8988T (cell line): Measurements from ENCODE around the gene IL13RA2.

Source experiments
- DNase-seq: peaks from one replicate; pipeline ENCODE4 v3.0.0; 2011

IL13RA2 gene, protein sequence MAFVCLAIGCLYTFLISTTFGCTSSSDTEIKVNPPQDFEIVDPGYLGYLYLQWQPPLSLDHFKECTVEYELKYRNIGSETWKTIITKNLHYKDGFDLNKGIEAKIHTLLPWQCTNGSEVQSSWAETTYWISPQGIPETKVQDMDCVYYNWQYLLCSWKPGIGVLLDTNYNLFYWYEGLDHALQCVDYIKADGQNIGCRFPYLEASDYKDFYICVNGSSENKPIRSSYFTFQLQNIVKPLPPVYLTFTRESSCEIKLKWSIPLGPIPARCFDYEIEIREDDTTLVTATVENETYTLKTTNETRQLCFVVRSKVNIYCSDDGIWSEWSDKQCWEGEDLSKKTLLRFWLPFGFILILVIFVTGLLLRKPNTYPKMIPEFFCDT

DNA sequence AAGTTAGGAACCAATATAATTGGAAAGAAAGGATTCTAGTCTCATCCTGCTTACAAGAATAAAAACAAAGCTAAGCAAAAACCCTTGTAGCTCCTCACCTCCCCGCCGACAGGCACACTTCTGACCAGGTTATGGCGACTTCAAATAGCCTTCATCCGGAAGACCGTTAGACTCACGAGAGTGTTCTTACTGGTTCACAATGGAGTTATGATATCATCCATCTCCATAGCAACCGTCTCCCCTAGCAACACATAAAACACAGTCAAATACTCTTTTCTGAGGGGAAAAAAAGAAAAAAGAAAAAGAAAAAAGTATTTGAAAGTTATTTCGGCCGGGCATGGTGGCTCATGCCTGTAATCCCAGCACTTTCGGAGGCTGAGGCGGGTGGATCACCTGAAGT is at the start of gene IL13RA2:
TSS of gene IL13RA2 (minus strand) at position 162 of the 400 bp plus-strand sequence. CDS start 347 bp downstream, outside the sequence.
- DNase-seq: no peak

DNA sequence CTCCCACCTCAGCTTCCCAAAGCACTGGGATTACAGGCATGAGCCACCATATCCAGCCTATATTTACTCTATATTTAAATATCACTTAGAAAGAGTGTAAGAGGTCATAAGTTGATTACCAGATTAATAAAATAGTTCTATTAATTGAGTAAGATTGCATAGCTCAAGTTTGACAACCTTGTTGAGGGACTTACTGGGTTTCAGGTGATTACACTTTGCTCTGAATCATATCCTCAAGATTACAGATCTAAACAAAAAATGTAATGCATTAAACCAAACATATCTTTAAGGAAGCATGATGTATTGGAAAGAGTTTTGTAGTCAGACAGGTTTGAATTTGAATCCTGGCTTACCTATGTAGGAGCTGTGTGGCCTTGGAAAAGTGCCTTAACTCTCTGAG is 47.9 kb upstream of the IL13RA2 start:
- DNase-seq: no peak

DNA sequence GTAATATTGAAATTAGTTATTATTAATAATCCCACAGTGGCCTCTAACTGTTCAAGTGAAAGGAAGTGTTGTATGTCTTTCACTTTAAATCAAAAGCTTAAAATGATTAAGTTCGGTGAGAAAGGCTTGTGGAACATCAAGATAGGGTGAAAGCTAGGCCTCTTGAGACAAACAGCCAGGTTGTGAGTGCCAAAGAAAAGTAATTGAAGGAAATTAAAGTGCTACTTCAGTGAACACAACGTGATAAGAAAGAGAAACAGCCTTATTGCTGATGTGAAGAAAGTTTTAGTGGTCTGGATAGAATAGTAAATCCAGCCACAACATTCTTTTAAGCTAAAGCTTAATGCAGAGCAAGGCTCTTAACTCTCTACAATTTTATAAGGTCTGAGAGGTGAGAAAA is 42.6 kb upstream of the IL13RA2 start:
- DNase-seq: no peak

DNA sequence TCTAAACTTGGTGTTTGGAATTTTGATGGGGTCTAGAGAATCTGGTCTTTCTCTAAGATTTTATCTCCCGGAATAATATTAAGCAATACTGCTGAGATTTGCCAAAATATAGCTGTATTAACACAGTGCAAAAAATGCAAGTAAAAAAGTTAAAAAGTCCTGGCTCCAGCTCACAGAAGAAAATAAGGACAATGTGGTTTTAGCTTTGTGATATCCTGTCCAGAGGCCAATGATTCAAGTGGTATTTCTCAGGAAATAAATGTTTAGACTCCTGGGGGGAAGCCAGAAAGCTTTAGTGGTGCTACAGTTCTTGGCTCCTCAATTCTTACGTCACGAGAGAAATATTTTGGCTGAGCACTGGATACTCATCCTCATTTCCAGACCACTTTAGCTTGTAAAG is 40.9 kb upstream of the IL13RA2 start:
- DNase-seq: no peak

DNA sequence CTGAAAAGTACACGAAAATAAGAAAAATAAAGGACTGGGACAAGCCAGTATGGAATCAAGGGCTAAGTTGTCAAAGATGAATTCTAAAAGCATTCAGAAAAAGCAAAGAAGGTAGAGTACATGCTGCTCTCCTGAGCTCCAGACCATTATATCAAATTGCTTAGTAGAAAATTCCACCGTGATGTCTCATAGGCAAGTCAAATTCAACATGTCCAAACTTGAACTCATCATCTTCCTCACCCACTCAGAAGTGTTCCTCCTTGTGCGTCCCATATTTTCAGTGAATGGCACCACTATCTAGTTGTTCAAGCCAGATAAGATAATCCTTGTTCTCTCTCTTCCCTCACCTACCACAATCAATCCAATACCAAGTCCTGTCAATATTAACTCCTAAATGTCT is 37.5 kb upstream of the IL13RA2 start:
- no peak for DNase-seq

DNA sequence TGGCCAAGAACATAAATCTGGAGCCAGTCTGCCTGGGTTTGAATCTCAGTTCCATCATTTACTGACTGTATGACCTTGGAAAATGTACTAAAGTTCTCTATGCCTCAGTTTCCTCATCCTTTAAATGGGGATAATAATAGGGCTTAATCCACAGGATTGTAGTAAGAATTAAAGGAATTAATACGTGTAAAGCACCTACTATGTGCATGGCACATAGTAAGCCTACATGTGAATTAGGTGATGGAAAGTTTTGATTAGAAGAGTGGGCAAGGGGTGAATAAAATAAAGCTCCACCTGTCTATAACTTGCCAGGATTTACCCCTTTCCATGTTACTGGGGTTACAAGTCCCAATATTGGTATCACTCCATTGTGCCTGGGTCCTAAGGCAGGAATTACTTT is 35.8 kb upstream of the IL13RA2 start:
- no peak for DNase-seq

DNA sequence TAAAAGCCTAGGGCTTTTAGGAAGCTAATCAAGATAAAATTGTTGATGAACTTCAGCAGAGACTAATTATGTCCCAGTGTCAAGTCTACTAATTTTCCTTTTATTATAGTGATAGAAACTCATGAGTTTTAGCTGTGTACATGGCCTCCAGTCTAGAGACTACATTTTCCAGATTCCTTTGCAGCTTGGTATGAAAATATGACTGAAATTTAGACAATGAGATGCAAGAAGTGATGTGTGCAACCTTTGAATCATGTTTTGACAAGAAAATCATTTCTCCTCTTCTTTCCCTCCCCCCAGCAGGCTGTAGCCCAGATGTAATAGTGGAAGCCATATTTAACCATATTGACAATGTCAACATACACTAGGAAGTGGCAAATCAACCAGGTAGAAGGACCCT is 30.3 kb upstream of the IL13RA2 start:
- DNase-seq: no peak

DNA sequence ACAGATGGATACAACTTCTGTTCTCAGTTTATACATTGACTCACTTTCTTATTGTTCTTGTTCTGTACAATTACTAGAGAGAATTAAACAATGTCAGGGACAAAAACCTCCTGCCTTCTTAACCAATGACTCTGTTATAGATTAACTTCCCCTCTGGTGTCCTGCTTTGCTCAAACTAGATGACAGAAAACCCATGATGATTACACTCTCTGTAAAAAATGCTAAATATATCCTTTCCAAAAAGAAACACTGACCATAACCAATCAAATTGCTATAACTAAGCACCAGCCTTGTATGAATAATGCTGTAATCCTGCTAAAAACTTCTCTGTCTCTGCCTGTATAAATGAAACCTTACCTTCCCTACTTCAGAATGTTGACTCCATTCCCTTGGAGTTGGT is 29.8 kb upstream of the IL13RA2 start:
- DNase-seq: no peak

DNA sequence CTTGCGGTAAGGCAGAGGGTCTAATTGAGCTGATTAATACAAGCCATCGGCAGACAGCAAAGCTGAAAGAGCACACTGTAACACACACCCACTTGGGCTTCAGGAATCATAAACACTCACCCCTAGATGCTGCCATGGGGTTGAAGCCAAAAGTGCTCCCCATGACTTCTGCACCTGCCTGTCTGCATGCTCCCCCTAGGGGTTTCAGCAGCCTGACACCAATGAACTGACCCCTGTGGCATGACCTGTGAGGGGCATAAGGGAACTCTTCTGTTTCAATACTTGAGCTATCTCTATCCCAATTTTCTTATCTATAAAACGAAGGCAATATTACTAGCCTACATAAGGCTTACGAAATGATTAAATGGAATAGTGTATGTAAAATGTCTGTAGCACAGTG is 23.0 kb upstream of the IL13RA2 start:
- DNase-seq: no peak

DNA sequence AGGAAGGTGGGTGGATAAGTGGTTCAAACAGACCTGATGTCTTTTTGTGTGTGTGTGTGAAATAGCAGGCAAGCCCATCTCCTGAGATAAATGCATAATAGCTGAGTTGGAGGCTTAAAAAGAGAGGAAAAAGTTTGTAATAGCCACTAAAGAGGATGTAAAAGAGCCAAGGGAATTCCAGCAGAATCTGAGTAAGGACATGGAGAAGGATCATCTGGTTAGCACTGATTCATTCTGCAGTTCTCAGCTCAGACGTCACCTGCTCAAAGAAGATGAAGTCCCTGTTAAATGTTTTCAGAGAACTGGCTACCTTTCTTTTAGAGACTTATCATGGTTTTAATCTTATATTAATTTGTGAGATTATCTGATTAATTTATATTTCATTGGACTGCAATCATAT is 21.0 kb upstream of the IL13RA2 start:
- DNase-seq: no peak

DNA sequence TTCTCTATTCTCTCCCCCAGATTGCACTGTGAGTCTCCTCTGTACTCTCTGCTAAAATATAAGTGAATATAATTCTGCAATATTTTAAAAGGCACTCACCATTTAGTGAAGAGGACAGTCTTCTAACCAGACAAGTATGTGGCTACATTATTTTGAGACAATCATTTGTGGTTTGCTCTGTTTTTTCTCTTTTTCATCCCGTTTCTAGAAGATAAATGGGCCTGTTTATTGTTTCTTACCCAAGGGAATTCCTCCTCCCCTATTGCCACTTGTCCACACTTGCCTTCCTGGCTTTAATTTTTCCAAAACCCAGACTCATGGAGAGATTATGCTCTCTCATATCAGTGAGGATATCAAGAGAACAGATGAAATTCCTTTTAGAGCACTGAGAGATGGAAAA is 18.6 kb upstream of the IL13RA2 start:
- no peak for DNase-seq

DNA sequence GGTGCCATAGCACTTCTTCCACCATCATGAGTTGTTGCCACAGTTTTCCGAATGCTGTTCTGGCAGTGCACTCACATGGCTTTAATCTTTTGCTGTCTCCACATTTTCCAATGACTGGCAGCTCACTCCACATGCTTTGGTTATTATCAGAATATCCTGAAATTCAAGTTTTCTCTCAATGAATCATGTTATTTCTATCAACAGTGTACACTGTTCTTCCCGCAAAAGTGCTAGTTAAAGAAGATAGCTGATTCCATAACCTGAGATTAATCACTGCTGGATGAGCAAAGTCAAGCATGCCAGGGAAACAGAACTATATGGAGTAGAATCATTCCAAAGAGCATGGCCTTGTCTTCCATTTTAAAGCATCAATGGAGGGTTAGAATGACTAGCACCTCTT is 14.6 kb upstream of the IL13RA2 start:
- DNase-seq: no peak

DNA sequence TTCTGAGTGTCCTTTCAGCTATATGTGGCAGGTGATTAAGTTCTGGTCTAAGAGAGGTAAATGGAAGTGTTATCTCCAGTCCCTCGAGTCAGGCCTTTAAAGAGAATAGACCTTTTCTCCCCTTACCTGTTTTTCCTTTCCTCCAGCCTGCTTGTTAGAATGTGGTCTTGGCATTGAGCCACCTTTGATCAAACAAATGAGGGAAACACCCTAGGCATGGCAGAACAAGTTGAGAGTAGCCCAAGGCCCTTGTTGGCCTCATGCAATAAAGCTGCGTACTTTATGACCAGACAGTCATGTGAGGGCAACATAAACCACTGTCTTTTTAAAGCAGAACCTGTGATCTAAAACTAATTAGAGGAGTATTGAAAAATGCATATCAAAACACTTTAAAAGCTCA is 13.2 kb upstream of the IL13RA2 start:
- no peak for DNase-seq

DNA sequence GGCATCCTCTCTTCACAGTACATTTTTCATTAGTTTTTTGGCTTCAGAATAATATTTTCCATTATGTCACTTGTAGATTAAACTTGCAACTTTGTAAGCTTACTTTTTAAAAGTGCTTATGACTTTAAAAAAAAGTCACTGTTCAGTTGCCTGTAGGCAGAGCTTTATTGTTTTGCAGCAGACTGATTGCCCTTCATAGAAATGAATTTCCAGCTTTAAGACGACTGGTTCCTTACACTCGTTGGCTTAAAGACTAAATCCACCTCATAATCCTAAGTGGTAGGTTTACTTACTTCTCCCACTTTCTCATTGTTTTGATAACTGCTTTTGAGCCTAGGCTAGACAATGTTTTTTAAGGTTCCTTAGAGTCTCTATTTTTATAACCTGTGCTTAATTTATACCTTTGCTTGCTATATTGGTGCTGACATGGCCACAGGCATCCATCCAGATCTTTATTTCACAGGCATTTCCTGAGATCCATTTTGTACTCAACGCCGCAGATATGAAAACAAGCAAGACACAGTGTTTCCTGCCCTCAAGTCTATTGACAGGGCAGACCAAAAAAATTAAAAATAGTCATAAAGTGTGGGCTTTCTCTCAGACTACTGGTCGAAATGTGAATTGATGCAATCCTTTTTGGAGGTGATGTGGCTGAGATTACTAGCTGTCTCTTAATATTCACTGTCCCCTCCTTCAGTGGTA is 12.6 kb upstream of the IL13RA2 start:
- no peak for DNase-seq

DNA sequence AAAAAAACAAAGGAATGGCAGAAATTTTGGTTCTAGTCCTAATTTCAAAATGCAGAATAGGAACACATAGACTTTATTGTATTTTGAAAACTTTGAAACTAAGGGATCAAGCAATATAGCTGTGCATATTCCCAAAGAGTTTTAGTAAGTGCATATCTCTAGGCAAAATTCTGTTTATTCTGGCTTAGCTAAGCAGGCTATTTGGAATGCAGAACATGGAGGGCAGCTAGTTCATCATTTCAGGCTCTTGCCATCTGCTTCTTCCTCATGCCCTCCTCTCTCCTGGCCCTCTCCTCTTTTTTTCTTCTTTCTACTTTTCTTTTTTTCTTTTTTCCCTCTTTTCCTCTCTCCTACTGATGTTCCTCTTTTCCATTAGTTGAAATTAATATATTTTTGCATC is 12.0 kb upstream of the IL13RA2 start:
- no peak for DNase-seq

DNA sequence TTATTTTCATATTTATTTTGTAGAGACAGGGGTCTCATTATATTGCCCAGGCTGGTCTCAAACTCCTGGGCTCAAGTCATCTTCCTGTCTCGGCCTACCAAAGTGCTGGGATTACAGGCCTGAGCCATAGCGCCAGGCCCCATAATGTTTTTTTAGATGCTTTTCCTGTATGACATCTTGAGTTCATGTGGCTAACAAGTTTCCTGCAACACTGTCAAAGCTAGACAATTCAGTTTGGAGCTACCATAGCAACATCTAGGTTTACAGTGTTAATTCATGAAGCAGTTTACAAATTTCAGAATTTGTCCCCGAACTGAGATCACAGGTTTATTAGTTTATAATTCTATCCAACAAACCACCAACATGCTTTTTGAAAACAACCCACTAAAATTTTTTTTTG is 6.4 kb upstream of the IL13RA2 start:
- DNase-seq: no peak

DNA sequence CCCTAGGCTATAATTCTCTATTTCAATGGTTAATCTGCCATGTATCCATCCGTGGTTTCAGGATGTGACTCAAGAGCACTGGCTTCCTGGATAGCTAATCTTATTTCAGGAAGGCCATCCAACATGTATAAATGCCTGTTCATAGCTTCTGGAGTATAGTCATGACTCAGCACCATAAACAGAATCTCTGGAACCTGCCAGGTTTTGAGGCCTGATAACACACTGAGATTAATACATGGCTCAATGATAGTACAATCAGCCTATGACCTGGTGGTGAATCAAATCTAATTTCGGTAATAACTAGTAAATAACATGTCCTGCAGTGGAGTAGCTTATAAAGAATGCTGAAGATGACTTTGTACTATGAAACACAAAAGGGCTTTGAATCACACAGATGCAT is 5.7 kb upstream of the IL13RA2 start:
- peak; percentile 9 for DNase-seq

DNA sequence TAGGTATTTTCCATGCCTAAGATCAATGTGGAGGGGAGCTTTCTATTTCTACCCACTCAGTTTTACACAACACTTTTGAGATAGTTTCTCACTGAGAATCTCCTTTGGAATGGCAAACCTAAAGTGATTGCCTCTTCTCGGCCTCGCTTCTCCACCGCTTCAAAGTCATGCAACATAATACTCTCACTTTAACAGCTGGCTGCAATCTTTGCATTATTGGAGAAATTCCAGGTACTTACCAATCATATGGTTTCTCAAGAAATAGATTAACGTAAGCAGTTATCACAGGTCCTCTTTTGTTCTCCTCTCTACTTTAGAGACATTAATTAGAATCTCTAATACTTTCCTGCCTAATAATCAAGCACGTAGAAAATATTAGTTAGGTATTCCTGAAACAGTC is 3.7 kb upstream of the IL13RA2 start:
- no peak for DNase-seq

DNA sequence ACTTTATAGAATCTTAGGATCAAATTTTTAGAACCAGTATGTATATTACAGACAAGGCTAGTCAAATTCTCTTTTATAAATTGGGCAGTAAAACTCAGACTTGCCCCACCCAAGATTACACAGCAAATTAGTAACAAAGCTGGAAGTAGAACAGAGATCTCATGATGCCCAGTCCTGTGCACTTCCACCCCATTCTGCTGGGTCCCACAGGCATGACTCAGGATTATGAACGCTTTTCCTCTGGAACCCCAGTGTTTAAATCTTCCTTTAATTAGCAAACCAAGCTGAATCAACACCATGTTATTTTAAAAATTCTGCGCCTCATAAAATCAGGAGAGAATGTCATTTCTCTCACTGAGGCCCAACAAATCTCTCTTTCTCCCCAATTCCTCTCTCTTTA is 1.5 kb upstream of the IL13RA2 start:
- no peak for DNase-seq

DNA sequence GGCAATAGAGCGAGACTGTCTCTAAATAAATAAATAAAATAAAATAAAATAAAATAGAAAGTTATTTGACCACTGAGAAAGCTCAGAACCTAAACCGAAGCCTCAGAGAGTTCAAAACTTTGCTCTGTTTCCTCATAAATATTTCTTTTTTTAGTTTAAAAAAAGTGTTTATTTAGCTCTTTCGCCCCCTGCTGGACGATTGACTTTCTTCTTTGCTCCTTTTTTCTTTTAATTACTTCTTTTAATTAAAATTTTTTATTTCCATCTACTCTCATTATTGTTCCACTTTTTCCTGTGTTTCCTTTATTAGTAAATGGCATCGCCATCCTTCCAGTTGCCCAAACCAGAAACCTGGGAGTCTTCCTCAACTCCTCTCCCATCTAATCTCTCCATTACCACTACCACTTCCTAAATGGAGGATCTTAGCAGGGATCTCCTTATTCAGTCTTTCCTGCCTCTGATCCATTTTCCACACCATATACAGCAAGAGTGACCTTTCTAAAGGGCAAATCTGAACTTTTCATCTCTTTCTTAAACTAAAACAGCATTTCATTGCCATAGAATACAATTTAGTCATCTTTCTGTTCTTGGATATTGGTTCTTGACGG is 728 bp upstream of the IL13RA2 start:
- no peak for DNase-seq

DNA sequence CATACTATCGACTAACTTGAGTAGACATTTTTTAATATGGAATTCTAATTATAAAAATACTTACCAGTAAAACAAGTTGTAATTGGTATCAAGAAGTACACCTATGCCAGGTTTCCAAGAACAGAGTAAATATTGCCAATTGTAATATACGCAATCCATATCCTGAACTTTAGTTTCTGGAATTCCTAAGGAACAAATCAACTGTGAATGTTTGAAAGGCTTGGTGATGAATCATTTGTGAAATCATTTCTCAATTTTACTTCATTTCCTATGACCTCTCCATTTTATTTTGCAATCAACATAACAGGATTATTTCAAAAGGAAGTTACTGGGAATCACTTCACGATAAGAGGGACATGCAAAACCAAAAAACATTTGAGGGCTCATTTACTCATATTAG is 3.7 kb downstream of the IL13RA2 start:
- no peak for DNase-seq

DNA sequence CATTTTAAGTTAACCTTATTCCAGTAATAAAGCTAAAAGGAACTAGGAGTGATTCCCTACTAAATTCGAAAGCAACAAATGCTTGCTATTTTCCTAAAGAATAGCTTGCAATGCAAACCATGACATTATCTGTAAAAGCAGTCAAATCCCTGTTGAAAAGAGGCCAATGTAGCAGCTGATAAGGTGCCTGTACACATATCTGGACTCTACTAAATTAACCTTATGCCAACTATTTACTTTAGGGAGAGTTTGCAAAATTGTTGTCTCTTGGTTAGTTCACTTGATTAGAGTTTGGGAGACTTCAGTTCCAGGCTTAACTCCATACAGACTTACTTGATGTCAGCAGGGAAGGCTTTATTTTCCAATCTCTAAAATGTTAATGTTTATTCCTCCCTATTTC is 6.0 kb downstream of the IL13RA2 start:
- DNase-seq: no peak

DNA sequence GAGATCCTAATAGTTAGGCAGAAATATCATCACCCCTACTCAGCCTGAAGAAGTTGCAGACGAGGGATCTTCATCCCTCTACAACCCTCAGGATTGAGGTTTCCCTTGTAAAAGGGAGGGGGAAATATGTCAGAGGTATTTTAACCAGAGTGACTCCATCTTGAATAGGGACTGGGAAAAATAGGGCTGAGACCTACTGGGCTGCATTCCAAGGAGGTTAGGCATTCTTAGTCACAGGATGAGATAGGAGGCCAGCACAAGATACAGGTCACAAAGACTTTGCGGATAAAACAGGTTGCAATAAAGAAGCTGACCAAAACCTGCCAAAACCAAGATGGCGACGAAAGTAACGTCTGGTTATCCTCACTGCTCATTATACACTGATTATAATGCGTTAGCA is 17.5 kb downstream of the IL13RA2 start:
- DNase-seq: no peak

DNA sequence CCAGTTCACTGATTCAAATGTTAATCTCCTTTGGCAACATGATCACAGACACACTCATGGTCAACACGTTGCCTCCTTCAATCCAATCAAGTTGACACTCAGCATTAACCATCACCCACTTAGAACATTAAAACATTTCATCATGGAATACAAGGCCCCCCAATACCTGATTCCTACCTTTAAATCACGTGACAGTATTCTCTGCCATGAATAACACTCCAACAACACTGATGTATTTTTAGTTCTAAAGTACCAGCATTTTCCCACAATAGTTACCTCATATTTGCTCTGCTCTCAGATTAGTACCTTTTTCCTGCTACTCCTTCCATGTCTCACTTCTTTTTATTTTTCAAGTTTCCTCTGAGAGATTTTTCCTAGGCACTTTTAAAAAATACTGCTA is 19.6 kb downstream of the IL13RA2 start:
- no peak for DNase-seq
